NCI-H1417 (cell line): ENCODE measurements around the gene SLC4A4.

Source experiments
- DNase-seq, 3 experiments: peaks; one replicate each; lab custom pipeline; 2025; lab: John Stamatoyannopoulos, UW

SLC4A4 gene

DNA sequence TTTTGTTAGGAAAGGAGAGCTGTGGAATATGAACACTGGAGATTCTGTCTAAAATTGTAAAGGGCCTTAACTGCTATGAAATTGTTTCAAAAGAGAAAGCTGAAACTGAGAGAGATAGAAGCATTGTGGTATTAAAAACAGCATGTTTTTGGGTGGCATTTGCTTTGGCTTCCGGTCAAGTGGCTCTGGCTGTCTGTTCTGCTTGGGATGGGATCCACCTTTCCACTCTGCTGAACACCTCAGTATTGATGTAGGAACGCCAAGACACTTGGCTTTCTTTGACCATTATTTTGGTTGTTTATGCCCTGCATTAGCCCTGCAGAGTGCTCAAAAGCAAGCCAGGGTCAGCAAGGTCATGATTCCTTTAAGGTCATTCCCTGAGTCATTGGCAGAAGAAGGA, 199.7 kb downstream of the SLC4A4 start:
- DNase-seq = no peak

GRCh38 chr4:71540749-71541269, 202.0 kb downstream of the SLC4A4 start:
- DNase-seq = no peak

DNA sequence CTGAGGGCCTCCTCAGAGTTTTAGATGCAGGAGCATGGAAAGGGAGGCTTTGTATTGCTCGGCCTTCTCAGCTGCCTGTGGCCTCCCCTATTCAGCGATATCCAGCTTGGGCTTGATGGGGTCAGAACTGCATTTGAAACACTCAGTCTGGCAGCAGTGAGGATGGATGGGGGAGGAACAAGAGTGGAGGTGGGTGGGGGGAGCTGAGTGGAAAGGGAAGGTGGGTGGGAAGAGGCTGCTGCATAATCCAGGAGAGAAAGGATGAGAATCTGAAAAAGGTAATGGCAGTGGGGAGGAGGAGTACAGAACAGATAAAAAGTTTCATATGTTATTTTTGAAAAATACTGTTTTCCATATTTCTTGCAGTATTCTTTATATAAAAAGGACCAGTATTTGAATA, 202.7 kb downstream of the SLC4A4 start:
- no peak for DNase-seq

DNA sequence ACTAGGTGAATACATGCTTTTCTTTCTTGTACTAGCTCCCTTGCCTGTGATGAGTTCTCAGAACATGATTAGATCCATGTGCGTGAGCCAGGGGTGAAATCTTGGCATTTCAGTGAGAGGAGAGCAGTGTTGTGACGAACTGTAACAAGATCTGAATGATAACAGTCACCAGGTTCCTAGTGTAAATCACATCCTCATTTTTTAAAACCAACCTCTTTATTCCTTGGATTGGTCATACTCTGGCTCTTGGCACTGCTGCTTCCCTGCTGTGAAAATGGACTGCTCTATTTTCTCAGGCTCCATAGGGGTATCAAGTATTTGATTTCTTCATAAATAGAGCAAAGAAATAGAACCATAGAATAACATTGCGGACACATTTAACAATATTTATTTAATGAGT, 206.3 kb downstream of the SLC4A4 start:
- DNase-seq = peak; percentile 3 to 44 (median 20)

DNA sequence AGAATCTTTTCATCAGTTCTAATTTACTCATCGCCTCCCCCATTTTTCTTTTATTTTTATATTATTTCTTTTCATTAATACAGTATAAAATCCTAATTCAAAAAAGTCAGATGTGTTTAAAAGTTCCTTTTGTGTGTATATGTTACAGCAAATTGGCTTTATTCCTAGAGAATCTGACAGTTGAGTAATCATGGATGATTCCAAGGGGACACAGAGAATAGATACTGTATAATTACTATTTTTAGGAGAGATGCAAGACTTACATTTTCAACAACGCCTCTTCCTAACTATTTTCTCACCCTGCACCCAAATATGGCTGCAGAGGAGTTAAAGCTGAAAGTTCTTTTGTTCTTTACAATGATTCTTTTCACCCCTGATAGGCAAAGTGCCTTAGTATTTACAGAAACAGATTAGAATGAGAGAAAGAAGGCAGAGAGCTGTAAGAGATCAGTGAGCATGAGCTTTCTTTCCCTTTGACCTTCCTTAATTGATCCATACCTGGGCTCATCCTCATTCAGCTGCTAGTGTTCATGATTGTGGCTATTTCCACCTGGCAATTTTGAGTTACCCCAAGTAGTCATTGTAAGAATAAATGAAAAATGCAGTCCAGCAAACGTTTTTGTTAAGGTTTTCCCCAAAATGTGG, 210.8 kb downstream of the SLC4A4 start:
- DNase-seq = no peak

DNA sequence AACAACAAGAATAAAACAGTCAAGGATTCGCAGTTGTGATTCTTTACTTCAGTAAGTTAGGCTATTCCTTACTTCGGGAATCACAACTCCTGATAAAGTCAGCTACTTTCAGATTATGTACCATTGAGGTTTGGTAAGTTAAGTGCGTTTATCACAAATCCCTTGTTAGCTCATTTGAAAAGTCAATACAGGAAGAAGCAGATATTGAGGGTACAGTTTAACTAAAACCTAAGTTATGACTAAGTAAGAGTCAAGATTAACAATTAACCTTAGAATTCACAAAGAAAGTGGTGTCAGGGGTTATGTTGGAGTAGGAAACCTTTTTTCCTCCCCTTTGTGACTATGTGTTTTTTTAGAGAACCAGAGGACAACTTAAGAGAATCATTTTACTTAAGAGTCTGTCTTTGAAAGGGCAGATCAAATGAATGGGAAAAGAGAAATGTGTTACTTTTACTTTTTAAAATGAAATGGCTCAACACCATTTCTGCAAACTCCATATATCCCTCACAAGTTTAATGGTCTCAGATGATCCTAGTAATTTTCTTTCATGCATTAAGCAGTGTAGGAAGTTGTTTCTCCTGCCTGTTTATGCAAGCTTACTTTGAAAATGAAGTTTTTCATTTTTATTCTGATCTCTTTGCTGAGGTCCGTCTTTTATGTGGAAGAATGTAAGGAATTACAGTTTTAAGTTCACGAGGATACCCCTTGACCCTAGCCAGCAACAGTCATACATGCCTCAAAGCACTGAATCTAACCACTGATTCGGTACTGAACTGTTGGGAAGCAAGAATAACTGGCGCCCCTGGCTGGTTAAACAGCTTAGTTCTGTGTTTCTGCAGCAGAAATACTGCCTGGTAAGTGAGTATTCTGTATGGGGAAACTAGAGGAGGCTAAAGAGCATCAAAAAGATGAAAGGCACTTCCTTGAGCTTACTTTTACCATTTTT, 211.7 kb downstream of the SLC4A4 start:
- no peak for DNase-seq

GRCh38 chr4:71553605-71554004, 214.8 kb downstream of the SLC4A4 start:
- peak in 2 of 3 experiments; percentile 9 to 17 for DNase-seq

DNA sequence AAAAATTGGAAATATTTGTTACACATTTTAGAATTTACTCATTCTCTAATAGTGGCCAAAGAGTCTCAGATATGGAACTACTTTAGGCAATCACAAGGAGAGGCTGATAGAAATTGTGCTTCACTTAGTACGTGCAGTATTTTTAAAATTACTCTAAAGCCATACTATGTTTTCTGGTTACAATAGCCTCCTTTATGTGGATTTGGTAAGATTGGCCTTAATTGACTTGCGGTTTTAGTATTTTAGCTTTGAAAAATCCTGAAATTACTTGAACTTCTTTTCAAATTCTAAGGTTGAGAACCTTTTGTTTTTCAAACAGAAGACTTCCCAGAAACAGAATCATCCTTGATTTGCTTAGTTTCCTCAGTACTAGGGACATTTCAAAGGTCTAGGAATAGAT, 215.2 kb downstream of the SLC4A4 start:
- DNase-seq = no peak

- DNase-seq = no peak
Measured at GRCh38 chr4:71558248-71558647, 219.4 kb downstream of the SLC4A4 start.

DNA sequence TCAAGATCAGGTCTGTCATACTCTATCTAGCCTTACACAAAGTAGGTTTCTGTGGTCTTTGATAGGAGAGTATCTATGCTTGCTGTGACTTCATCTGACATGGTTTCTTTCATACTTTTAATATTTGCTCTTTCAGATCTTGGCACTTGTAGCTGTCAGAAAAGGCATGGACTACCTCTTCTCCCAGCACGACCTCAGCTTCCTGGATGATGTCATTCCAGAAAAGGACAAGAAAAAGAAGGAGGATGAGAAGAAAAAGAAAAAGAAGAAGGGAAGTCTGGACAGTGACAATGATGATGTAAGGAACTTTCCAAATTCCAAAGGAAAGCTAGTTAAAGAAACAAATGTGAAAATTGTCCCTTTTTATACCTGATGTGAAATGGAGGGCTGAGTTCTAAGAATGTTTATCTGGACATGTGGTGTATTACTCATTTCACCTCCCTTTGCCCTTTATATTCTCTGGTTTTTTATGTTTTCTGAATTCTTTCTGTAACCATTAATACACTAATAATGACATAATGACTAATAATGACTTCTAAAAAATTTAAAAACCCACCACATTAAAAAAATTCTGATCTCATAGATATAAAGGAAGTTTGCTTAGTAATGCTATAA, 221.2 kb downstream of the SLC4A4 start:
- DNase-seq = no peak

DNA sequence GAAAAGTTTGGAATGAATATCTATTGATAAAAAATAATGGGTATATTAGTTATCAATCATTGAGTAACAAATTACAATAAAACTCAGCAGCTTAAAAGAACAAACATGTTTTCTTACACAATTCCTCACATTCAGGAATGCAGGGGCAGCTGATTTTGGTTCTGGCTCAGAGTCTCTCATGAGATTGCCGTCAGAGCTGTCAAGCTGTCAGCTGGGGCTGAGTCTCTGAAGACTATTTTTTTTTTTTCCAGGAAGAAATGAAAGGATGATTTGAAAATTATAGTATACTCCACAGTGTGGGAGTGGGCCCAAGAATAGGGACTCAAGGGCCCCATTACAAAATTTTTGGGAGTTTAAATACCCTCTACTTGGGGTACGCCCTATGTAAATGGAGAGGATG, 226.0 kb downstream of the SLC4A4 start:
- DNase-seq = no peak

- DNase-seq = no peak
Measured at GRCh38 chr4:71566856-71567255, 228.0 kb downstream of the SLC4A4 start.

DNA sequence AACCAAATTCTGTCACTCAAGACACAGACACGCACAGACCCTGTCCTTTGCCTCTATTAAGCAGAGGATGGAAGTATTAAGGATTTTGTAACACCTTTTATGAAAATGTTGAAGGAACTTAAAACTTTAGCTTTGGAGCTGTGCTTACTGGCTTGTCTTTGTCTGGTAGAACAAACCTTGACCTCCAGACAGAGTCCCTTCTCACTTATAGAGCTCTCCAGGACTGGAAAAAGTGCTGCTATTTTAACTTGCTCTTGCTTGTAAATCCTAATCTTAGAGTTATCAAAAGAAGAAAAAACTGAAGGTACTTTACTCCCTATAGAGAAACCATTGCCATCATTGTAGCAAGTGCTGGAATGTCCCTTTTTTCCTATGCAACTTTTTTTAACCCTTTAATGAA, 229.3 kb downstream of the SLC4A4 start:
- no peak for DNase-seq

DNA sequence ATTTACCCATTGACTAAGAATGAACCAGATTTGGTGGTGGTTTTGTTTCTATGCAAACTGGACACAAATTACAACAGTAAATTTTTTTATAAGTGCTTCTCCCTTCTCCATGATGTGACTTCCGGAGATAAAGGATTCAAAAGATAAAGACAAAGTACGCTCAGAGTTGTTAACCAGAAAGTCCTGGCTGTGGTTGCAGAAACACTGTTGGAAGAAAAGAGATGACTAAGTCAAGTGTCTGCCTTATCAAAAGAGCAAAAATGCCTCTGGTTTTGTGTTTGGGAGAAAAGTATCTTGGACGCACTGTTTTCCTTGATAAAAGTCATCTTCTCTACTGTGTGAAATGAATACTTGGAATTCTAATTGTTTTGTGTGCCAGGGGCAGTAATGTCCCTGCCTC, 231.7 kb downstream of the SLC4A4 start:
- no peak for DNase-seq

- no peak for DNase-seq
Measured at GRCh38 chr4:71571346-71571745, 232.5 kb downstream of the SLC4A4 start.

- no peak for DNase-seq
Measured at GRCh38 chr4:71583971-71584370, 245.2 kb downstream of the SLC4A4 start.

GRCh38 chr4:71584585-71584984, 245.8 kb downstream of the SLC4A4 start:
- no peak for DNase-seq

DNA sequence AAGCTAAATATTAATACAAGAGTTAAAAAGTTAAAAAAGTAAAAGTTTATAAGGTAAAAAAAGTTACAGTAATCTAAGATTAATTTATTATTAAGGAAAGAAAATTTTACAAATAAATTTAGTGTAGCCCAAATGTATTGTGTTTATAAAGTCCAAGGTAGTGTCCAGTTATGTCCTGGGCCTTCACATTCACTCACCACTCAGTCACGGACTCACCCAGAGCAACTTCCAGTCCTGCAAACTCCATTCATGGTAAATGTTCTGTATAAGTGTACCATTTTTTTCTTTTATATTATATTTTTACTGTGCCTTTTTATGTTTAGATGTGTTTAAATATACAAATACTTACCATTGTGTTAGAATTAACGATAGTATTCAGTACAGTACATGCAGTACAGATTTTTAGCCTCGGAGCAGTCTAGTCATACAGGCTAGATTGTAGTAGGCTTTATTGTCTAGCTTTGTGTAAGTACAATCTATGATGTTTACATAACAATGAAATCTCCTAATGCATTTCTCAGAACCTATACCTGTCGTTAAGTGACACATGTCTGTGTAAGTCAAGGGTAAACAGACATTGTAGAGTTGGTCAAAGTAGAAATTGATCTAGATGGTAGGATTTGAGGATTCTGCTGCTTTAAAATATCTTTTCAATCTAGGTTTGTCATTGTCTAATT, 247.4 kb downstream of the SLC4A4 start:
- DNase-seq = peak in 2 of 3 experiments; percentile 32 to 37

GRCh38 chr4:71587995-71588394, 249.2 kb downstream of the SLC4A4 start:
- no peak for DNase-seq

GRCh38 chr4:71592793-71593192, 254.0 kb downstream of the SLC4A4 start:
- no peak for DNase-seq

GRCh38 chr4:71593311-71593710, 254.5 kb downstream of the SLC4A4 start:
- peak in 1 of 3 experiments; percentile 52 for DNase-seq

GRCh38 chr4:71595576-71596108, 256.8 kb downstream of the SLC4A4 start:
- peak in 2 of 3 experiments; percentile 53 to 94 for DNase-seq
